Keratinocyte (primary cell): ENCODE results near the gene HDAC7. TPM values are rescaled to one million over a fixed set of nuclear protein-coding genes. Genes with fewer than 3 reads are reported as not detected.

Source experiments
- DNase-seq: peaks from one replicate; pipeline ENCODE4 v3.0.0-alpha.2; 2011; ENCODE audit warnings: low read depth, missing footprints, low spot score
- FAIRE-seq: peaks from 2 replicates; lab custom pipeline; 2011; peaks lifted over from hg19 to GRCh38; lab: Jason Lieb, UNC
- H2AFZ ChIP-seq: 2 replicates; pipeline ENCODE4 v1.6.0; 2012; ENCODE audit warnings: low read length, control low read depth, inconsistent platforms; ENCODE audit not compliant: control insufficient read depth
- H3K27ac ChIP-seq: 2 replicates; pipeline ENCODE4 v1.5.1; 2011; ENCODE audit warnings: low read length; ENCODE audit not compliant: control insufficient read depth, insufficient read depth
- H3K27me3 ChIP-seq: 3 replicates; pipeline ENCODE4 v1.6.0; 2011; ENCODE audit warnings: low read length; ENCODE audit not compliant: control insufficient read depth, insufficient read depth; ENCODE audit errors: extremely low read depth
- H3K36me3 ChIP-seq, 2 experiments: 2 replicates in 1 of 2; 3 replicates in 1 of 2; pipeline ENCODE4 v1.5.1; 2011; ENCODE audit warnings: low read length in 2 of 2, mild to moderate bottlenecking in 1 of 2; ENCODE audit not compliant: control insufficient read depth in 2 of 2, insufficient read depth in 2 of 2; ENCODE audit errors: extremely low read depth in 1 of 2
- H3K4me1 ChIP-seq: 3 replicates; pipeline ENCODE4 v1.5.1; 2011; ENCODE audit warnings: low read length; ENCODE audit not compliant: control insufficient read depth, insufficient read depth; ENCODE audit errors: extremely low read depth
- H3K4me2 ChIP-seq: 3 replicates; pipeline ENCODE4 v1.6.0; 2011; ENCODE audit warnings: low read depth, low read length; ENCODE audit not compliant: control insufficient read depth, insufficient read depth; ENCODE audit errors: extremely low read depth
- H3K4me3 ChIP-seq, 3 experiments: fragments of 200-600 bp in 1 of 3; sonication (generic) in 1 of 3; 2 replicates in 2 of 3; 3 replicates in 1 of 3; pipeline ENCODE4 v1.5.1; 2011 to 2016; ENCODE audit warnings: low read length in 3 of 3, mild to moderate bottlenecking in 3 of 3, control low read depth in 2 of 3, inconsistent platforms in 1 of 3, low read depth in 1 of 3, mixed read lengths in 1 of 3, mixed run types in 1 of 3, moderate library complexity in 1 of 3; ENCODE audit not compliant: control insufficient read depth in 2 of 3, insufficient read depth in 2 of 3; ENCODE audit errors: extremely low read depth in 1 of 3
- H3K79me2 ChIP-seq: 2 replicates; pipeline ENCODE4 v1.6.0; 2012; ENCODE audit warnings: low read length; ENCODE audit not compliant: control insufficient read depth, insufficient read depth
- H3K9ac ChIP-seq: 3 replicates; pipeline ENCODE4 v1.6.0; 2011; ENCODE audit warnings: low read length; ENCODE audit not compliant: control insufficient read depth, insufficient read depth; ENCODE audit errors: extremely low read depth
- H3K9me1 ChIP-seq: 3 replicates; pipeline ENCODE4 v1.6.0; 2011; ENCODE audit warnings: low read length; ENCODE audit not compliant: control insufficient read depth, insufficient read depth; ENCODE audit errors: extremely low read depth
- H3K9me3 ChIP-seq: 2 replicates; pipeline ENCODE4 v1.5.1; 2012; ENCODE audit warnings: low read depth, low read length; ENCODE audit not compliant: control insufficient read depth
- H4K20me1 ChIP-seq: 3 replicates; pipeline ENCODE4 v1.6.0; 2011; ENCODE audit warnings: low read length; ENCODE audit not compliant: control insufficient read depth, insufficient read depth; ENCODE audit errors: extremely low read depth
- EZH2 ChIP-seq: IDR thresholded peaks from one replicate; pipeline ENCODE4 v1.6.1; 2012; ENCODE audit warnings: inconsistent platforms, mild to moderate bottlenecking, low read length, moderate library complexity
- dilution Hi-C: fragments of 300-500 bp; cut with MboI; formaldehyde crosslinking; loops from one replicate; pipeline ENCODE4 v1.7.0; 2020; ENCODE audit warnings: low sequenced_read_pairs; ENCODE audit not compliant: extremely low pct_ligation_motif_present
- polyA plus RNA-seq, 5 experiments: library from polyadenylated mRNA; depleted of rRNA in 3 of 5; stranded (reverse) in 3 of 5; stranded (forward) in 1 of 5; unstranded in 1 of 5; fragments of >200 nt; gene quantifications; 1 replicate in 1 of 5; 2 replicates in 3 of 5; 3 replicates in 1 of 5; pipeline versions ENCODE4 v1.2.1 to v1.2.3, GENCODE V29; 2011 to 2012; ENCODE audit warnings: missing spikeins in 2 of 5, low read depth in 1 of 5, low replicate concordance in 1 of 5
- TF ChIP-seq, protein P1 (sequence below), 3 experiments: IDR thresholded peaks in 1 of 3; conservative IDR thresholded peaks in 1 of 3; optimal IDR thresholded peaks in 1 of 3; 2 replicates in 2 of 3; 3 replicates in 1 of 3; pipeline versions ENCODE3 to v1.5.1; 2011; ENCODE audit warnings: low read length in 3 of 3, mild to moderate bottlenecking in 3 of 3, moderate library complexity in 2 of 3, control low read depth in 1 of 3, inconsistent platforms in 1 of 3; ENCODE audit not compliant: insufficient read depth in 2 of 3; ENCODE audit errors: extremely low read depth in 1 of 3

HDAC7 gene
- polyA plus RNA-seq, 1 donor (not counting 4 experiments of a cell fraction or from before 2014, with no cell fraction given), result 17.0 TPM

- no peak for TF ChIP-seq EZH2
- TF ChIP-seq, protein P1, sequence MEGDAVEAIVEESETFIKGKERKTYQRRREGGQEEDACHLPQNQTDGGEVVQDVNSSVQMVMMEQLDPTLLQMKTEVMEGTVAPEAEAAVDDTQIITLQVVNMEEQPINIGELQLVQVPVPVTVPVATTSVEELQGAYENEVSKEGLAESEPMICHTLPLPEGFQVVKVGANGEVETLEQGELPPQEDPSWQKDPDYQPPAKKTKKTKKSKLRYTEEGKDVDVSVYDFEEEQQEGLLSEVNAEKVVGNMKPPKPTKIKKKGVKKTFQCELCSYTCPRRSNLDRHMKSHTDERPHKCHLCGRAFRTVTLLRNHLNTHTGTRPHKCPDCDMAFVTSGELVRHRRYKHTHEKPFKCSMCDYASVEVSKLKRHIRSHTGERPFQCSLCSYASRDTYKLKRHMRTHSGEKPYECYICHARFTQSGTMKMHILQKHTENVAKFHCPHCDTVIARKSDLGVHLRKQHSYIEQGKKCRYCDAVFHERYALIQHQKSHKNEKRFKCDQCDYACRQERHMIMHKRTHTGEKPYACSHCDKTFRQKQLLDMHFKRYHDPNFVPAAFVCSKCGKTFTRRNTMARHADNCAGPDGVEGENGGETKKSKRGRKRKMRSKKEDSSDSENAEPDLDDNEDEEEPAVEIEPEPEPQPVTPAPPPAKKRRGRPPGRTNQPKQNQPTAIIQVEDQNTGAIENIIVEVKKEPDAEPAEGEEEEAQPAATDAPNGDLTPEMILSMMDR (optimal IDR thresholded peaks at IDR 0.05 in 1 of 3, IDR thresholded peaks at IDR 0.05 in 1 of 3, conservative IDR thresholded peaks at IDR 0.05 in 1 of 3; ENCODE audit: extremely low read depth in 1 of 3, insufficient read depth in 2 of 3, low read length in 3 of 3), result no peak
- Histone ChIP-seq H3K27me3 (no peaks in the 10 kb centered on the region), H3K4me1 (no peaks in the 10 kb centered on the region), H3K36me3 (peaks cover 19 to 54% of the 10 kb centered on the region in 2 experiments), H3K4me2 (no peak overlapping the region), H3K9ac (no peak overlapping the region), H3K4me3 (no peak overlapping the region), H3K9me3 (no peaks in the 10 kb centered on the region), H3K27ac (no peak overlapping the region), H3K9me1 (no peaks in the 10 kb centered on the region), H3K79me2 (peaks cover 18% of the 10 kb centered on the region), H2AFZ (no peak overlapping the region), H4K20me1 (peaks cover 10% of the 10 kb centered on the region)
- DNase-seq (no peak), FAIRE-seq (no peak)
- dilution Hi-C loops, result no loop called here
Observed at GRCh38 chr12:47795121-47795813, 24.4 kb downstream of the HDAC7 start.

- H3K27me3 ChIP-seq, result no peaks in the 10 kb centered on the region
- H3K4me3 ChIP-seq, result no peak overlapping the region
- H3K4me1 ChIP-seq, result no peaks in the 10 kb centered on the region
- dilution Hi-C loops, result no loop called here
- FAIRE-seq (no peak), DNase-seq (no peak)
- no peaks in the 10 kb centered on the region for H3K9me3 ChIP-seq
- peaks cover 12% of the 10 kb centered on the region for H3K79me2 ChIP-seq
- H3K9ac ChIP-seq, result no peak overlapping the region
- no peak overlapping the region for H3K4me2 ChIP-seq
- no peaks in the 10 kb centered on the region for H3K9me1 ChIP-seq
- TF ChIP-seq, protein P1 (optimal IDR thresholded peaks at IDR 0.05 in 1 of 3, IDR thresholded peaks at IDR 0.05 in 1 of 3, conservative IDR thresholded peaks at IDR 0.05 in 1 of 3; ENCODE audit: extremely low read depth in 1 of 3, insufficient read depth in 2 of 3, low read length in 3 of 3), result no peak
- TF ChIP-seq EZH2, result no peak
- peaks cover 6% of the 10 kb centered on the region for H4K20me1 ChIP-seq
- H2AFZ ChIP-seq, result no peak overlapping the region
- H3K36me3 ChIP-seq, result peaks cover 24 to 58% of the 10 kb centered on the region in 2 experiments
- no peak overlapping the region for H3K27ac ChIP-seq
Observed at GRCh38 chr12:47794679-47795078, 25.0 kb downstream of the HDAC7 start.
